AG04449 (cell line): ENCODE measurements around the gene OSBPL3.

Experiments used
- CTCF ChIA-PET: fragments of 350-600 bp; formaldehyde crosslinking; extraction: SDS; loops from one replicate; lab custom pipeline; 2021; ENCODE audit warnings: antibody characterized with exemption; lab: Yijun Ruan, JAX
- POLR2A ChIA-PET: fragments of 400-600, 350-600 bp; formaldehyde crosslinking; extraction: SDS; loops from one replicate; lab custom pipeline; 2020; ENCODE audit warnings: antibody characterized with exemption, inconsistent platforms; lab: Yijun Ruan, JAX
- DNase-seq: peaks from one replicate; pipeline ENCODE4 v3.0.0-alpha.2; 2010; ENCODE audit warnings: low read depth, low spot score
- H3K4me3 ChIP-seq: 2 replicates; pipeline ENCODE4 v1.5.1; 2011; ENCODE audit warnings: low read depth, mild to moderate bottlenecking, control low read depth, low read length
- CTCF ChIP-seq: IDR thresholded peaks from one replicate; pipeline ENCODE4 v1.5.1; 2011; ENCODE audit warnings: mild to moderate bottlenecking, moderate library complexity, low read length, control low read depth, inconsistent platforms; ENCODE audit not compliant: insufficient read depth; ENCODE audit errors: missing control alignments

Gene OSBPL3

GRCh38 chr7:24975644-24976260, 4.2 kb downstream of the OSBPL3 start:
- H3K4me3 ChIP-seq = no peak overlapping the region
- CTCF ChIA-PET = interaction anchor here (0.9 to 1.3 kb wide), 2 partner anchors 50 to 155 kb away, joined by 3 to 6 read pairs; no protein-coding TSS in a partner anchor
- no peak for DNase-seq
- no peak for TF ChIP-seq CTCF
- POLR2A ChIA-PET = no interaction called here

- ChIA-PET POLR2A (no interaction called here), CTCF (interaction anchor here (0.9 to 1.3 kb wide), 2 partner anchors 50 to 155 kb away, joined by 3 to 6 read pairs; no protein-coding TSS in a partner anchor)
- H3K4me3 ChIP-seq = no peak overlapping the region
- DNase-seq = no peak
- TF ChIP-seq CTCF = no peak
These were observed 4.8 kb downstream of the OSBPL3 start for GRCh38 chr7:24975172-24975571.

GRCh38 chr7:24974026-24974832, 5.7 kb downstream of the OSBPL3 start:
- H3K4me3 ChIP-seq = no peak overlapping the region
- ChIA-PET POLR2A (no interaction called here), CTCF (interaction anchor here (0.6 to 4.9 kb wide), 5 partner anchors 8 to 154 kb away, joined by 3 to 22 read pairs (median 7); no protein-coding TSS in a partner anchor)
- TF ChIP-seq CTCF = no peak
- no peak for DNase-seq

GRCh38 chr7:24972991-24973390, 7.0 kb downstream of the OSBPL3 start:
- CTCF ChIA-PET = interaction anchor here (0.8 to 4.9 kb wide), 6 partner anchors 9 to 161 kb away, joined by 3 to 22 read pairs (median 6); no protein-coding TSS in a partner anchor
- no peak for DNase-seq
- no peak for TF ChIP-seq CTCF
- POLR2A ChIA-PET = interaction anchor here (0.6 to 1.2 kb wide), 4 partner anchors 9 to 103 kb away, joined by 3 read pairs; no protein-coding TSS in a partner anchor
- no peak overlapping the region for H3K4me3 ChIP-seq

- H3K4me3 ChIP-seq = no peak overlapping the region
- DNase-seq = no peak
- POLR2A ChIA-PET = interaction anchor here (0.9 to 1.2 kb wide), 5 partner anchors 8 to 153 kb away, joined by 3 to 5 read pairs (median 4); partner anchors contain the start of genes CYCS and OSBPL3
- TF ChIP-seq CTCF = no peak
- CTCF ChIA-PET = interaction anchor here (0.8 to 4.9 kb wide), 6 partner anchors 10 to 152 kb away, joined by 3 to 22 read pairs (median 6); no protein-coding TSS in a partner anchor
These were observed 7.9 kb downstream of the OSBPL3 start for GRCh38 chr7:24972166-24972477.
